DOHH2 (cell line): ENCODE results near the gene DEDD.

Experiments used
- H3F3A ChIP-seq: fragments of 200-600 bp; sonication (generic), shearing (Covaris generic); 2 replicates; pipeline ENCODE4 v1.6.0; 2016; ENCODE audit warnings: antibody characterized with exemption, mild to moderate bottlenecking; ENCODE audit not compliant: control insufficient read depth, insufficient read depth
- H3K27ac ChIP-seq: fragments of 200-600 bp; sonication (generic); 2 replicates; pipeline ENCODE4 v1.5.1; 2014; ENCODE audit warnings: low read depth, mild to moderate bottlenecking, low read length, moderate library complexity
- H3K27me3 ChIP-seq: fragments of 200-600 bp; sonication (generic); 2 replicates; pipeline ENCODE4 v1.6.1; 2014; ENCODE audit warnings: mild to moderate bottlenecking, low read length, mixed read lengths; ENCODE audit not compliant: control insufficient read depth
- H3K36me3 ChIP-seq: fragments of 200-600 bp; sonication (generic); 2 replicates; pipeline ENCODE4 v1.6.1; 2014; ENCODE audit warnings: mild to moderate bottlenecking, low read length, moderate library complexity, mixed read lengths; ENCODE audit not compliant: control insufficient read depth
- H3K4me1 ChIP-seq: fragments of 200-600 bp; sonication (generic); 2 replicates; pipeline ENCODE4 v1.6.1; 2014; ENCODE audit warnings: mild to moderate bottlenecking, low read length, mixed read lengths; ENCODE audit not compliant: control insufficient read depth
- H3K4me2 ChIP-seq: fragments of 200-600 bp; sonication (generic); 2 replicates; pipeline ENCODE4 v1.6.0; 2014; ENCODE audit warnings: mild to moderate bottlenecking, low read length, moderate library complexity
- H3K4me3 ChIP-seq: fragments of 200-600 bp; sonication (generic); 2 replicates; pipeline ENCODE4 v1.5.1; 2014; ENCODE audit warnings: mild to moderate bottlenecking, low read length, mixed read lengths
- H3K79me2 ChIP-seq: fragments of 200-600 bp; sonication (generic); 2 replicates; pipeline ENCODE4 v1.6.1; 2014; ENCODE audit warnings: mild to moderate bottlenecking, low read length, mixed read lengths; ENCODE audit not compliant: control insufficient read depth
- H3K9me2 ChIP-seq: fragments of 200-600 bp; sonication (generic); replicated peaks from 2 replicates; pipeline ENCODE4 v1.6.1; 2014; ENCODE audit warnings: mild to moderate bottlenecking, low read length, mixed read lengths; ENCODE audit not compliant: control insufficient read depth
- H3K9me3 ChIP-seq: fragments of 200-600 bp; sonication (generic); 2 replicates; pipeline ENCODE4 v1.6.1; 2014; ENCODE audit warnings: antibody characterized with exemption, low read length, mixed read lengths; ENCODE audit not compliant: control insufficient read depth, insufficient read depth
- H4K20me1 ChIP-seq: fragments of 200-600 bp; sonication (generic); 2 replicates; pipeline ENCODE4 v1.6.0; 2014; ENCODE audit warnings: low read depth, mild to moderate bottlenecking, antibody characterized with exemption, low read length, moderate library complexity; ENCODE audit not compliant: control insufficient read depth, insufficient read depth
- EZH2phosphoT487 ChIP-seq: fragments of 200-600 bp; sonication (generic); IDR thresholded peaks from 2 replicates; pipeline ENCODE4 v1.6.1; 2017; ENCODE audit warnings: borderline replicate concordance, mild to moderate bottlenecking, antibody characterized with exemption, low read length, moderate library complexity, mixed read lengths
- TF ChIP-seq, protein P1 (sequence below): fragments of 200-600 bp; sonication (generic); IDR thresholded peaks from one replicate; pipeline ENCODE4 v1.5.1; 2014; ENCODE audit warnings: antibody characterized with exemption, mild to moderate bottlenecking, low read depth, low read length; ENCODE audit not compliant: poor library complexity, severe bottlenecking

DEDD gene

DNA sequence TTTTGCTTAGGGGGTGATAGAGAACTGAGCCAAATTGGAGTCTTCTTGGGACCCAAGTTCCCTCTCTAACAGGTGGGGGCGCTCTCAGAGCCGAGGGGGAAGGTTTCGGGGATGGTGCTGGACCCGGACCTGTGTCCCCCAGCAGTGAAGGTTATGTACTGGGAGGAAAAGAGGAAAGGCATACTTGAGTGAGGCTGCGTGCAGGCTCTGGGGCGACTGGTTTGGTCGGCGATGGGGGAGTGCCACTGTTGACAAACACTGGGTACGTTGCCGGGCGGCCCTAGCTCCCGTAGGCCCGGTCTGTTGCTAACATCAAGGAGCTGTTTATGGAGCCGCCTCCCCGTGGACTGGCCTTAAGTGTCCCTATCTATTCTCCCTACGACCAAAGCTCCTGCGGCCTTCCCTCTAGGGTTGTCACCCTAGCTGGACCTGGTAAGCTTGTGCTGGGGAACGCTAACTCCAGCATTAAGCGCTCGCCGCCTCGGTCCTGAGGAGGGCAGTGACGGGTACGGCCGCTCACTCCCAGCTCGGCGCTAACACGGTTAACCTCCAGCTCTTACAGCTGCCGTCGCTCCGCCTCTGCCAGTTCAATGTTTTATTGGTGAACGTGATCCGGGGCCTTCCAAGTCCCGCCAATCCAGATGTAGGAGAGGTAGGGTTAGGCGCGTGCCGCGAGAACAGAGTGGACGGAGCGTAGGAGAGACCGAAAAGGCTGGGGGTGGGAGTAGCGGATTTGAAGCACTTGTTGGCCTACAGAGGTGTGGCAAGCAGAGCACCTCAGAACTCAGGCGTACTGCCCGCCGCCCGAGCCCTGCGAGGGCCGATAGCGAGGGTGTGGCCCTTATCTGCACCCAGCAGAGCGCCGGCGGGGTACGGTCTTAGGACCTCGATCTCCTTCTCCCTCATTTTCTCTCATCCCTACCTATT lies 33.5 kb upstream of the DEDD start, which contains the start of gene PPOX:
Gene PPOX, plus strand, starts transcription at position 685 of the 927 bp plus-strand sequence. CDS start 422 bp downstream, outside the sequence.
- Histone ChIP-seq H3K36me3 (peaks cover 51% of the 10 kb centered on the region), H3K9me3 (no peaks in the 10 kb centered on the region), H3K4me3 (peak within 1 kb of the TSS; percentile 95), H4K20me1 (no peaks in the 10 kb centered on the region), H3K27me3 (no peaks in the 10 kb centered on the region), H3K4me1 (peaks cover 20% of the 10 kb centered on the region), H3F3A (no peaks in the 10 kb centered on the region), H3K9me2 (no peaks in the 10 kb centered on the region), H3K79me2 (peaks cover 8% of the 10 kb centered on the region), H3K4me2 (peak within 1 kb of the TSS; percentile 77), H3K27ac (peak within 1 kb of the TSS; percentile 41)
- TF ChIP-seq EZH2phosphoT487: no peak
- TF ChIP-seq, protein P1, sequence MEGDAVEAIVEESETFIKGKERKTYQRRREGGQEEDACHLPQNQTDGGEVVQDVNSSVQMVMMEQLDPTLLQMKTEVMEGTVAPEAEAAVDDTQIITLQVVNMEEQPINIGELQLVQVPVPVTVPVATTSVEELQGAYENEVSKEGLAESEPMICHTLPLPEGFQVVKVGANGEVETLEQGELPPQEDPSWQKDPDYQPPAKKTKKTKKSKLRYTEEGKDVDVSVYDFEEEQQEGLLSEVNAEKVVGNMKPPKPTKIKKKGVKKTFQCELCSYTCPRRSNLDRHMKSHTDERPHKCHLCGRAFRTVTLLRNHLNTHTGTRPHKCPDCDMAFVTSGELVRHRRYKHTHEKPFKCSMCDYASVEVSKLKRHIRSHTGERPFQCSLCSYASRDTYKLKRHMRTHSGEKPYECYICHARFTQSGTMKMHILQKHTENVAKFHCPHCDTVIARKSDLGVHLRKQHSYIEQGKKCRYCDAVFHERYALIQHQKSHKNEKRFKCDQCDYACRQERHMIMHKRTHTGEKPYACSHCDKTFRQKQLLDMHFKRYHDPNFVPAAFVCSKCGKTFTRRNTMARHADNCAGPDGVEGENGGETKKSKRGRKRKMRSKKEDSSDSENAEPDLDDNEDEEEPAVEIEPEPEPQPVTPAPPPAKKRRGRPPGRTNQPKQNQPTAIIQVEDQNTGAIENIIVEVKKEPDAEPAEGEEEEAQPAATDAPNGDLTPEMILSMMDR: peak; percentile 95

DNA sequence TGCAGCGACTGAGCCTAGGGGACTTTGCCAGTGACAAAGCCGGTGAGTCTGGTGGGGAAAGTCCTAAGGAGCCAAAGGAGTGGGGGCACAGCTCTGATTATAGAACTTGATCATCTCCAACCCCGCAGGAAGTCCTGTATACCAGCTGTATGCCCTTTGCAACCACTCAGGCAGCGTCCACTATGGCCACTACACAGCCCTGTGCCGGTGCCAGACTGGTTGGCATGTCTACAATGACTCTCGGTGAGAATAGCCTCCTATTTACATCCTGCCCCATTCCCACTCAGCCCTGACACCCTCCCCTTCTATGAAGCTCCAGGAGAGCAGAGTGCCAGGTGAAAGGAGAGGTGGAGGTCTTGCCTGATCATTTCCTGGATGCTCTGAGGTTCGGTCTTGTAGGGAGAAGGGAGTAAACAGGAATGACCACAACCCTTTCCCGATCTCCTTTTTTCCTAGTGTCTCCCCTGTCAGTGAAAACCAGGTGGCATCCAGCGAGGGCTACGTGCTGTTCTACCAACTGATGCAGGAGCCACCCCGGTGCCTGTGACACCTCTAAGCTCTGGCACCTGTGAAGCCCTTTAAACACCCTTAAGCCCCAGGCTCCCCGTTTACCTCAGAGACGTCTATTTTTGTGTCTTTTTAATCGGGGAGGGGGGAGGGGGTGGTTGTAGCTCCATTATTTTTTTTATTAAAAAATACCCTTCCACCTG lies 32.6 kb upstream of the DEDD start:
- peak overlapping the region; percentile 41 for H3K27ac ChIP-seq
- H3K79me2 ChIP-seq: peaks cover 16% of the 10 kb centered on the region
- TF ChIP-seq, protein P1: no peak
- H3K36me3 ChIP-seq: peaks cover 43% of the 10 kb centered on the region
- peak overlapping the region; percentile 95 for H3K4me3 ChIP-seq
- no peaks in the 10 kb centered on the region for H3K9me3 ChIP-seq
- peak overlapping the region; percentile 77 for H3K4me2 ChIP-seq
- H3K4me1 ChIP-seq: peaks cover 27% of the 10 kb centered on the region
- no peaks in the 10 kb centered on the region for H4K20me1 ChIP-seq
- H3K9me2 ChIP-seq: no peaks in the 10 kb centered on the region
- no peaks in the 10 kb centered on the region for H3K27me3 ChIP-seq
- no peaks in the 10 kb centered on the region for H3F3A ChIP-seq

DNA sequence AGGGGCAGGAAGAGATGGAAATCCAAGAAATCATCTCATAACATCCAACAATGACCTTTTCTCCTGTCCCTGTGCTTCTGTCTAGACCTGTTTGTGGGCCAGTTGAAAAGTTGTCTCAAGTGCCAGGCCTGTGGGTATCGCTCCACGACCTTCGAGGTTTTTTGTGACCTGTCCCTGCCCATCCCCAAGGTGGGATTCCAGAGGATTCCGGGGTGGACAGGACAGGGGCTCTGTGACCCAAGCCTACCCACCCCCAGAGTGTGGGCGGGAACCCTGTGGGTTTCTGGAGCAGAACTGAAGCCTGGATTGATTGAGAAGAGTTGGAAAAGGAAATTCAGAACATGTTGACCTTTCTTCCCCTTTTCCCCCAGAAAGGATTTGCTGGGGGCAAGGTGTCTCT lies 31.3 kb upstream of the DEDD start:
- H3K36me3 ChIP-seq: peaks cover 35% of the 10 kb centered on the region
- H3K4me3 ChIP-seq: no peak overlapping the region
- no peaks in the 10 kb centered on the region for H3F3A ChIP-seq
- no peak overlapping the region for H3K27ac ChIP-seq
- no peaks in the 10 kb centered on the region for H3K9me3 ChIP-seq
- no peaks in the 10 kb centered on the region for H4K20me1 ChIP-seq
- peaks cover 33% of the 10 kb centered on the region for H3K4me1 ChIP-seq
- TF ChIP-seq EZH2phosphoT487: no peak
- TF ChIP-seq, protein P1: no peak
- H3K4me2 ChIP-seq: no peak overlapping the region
- H3K9me2 ChIP-seq: no peaks in the 10 kb centered on the region
- no peaks in the 10 kb centered on the region for H3K27me3 ChIP-seq
- peaks cover 22% of the 10 kb centered on the region for H3K79me2 ChIP-seq
